ENCODE data around the gene NEK2. TPM values are rescaled to one million over a fixed set of nuclear protein-coding genes. Genes with fewer than 3 reads are reported as not detected.

NEK2 gene
- total and polyA plus RNA-seq, 2 donors (not counting 1 experiment from before 2014, with no cell fraction given) = 0.09 TPM; not detected in 1

GRCh38 chr1:211653959-211654496 lies 21.4 kb downstream of the NEK2 start:
- peaks cover 0 to 7% of the 10 kb centered on the region in 2 donors for H3K4me1 ChIP-seq (ENCODE audit: control insufficient read depth in 2 of 2, insufficient read depth in 2 of 2, low read length in 2 of 2)
- TF ChIP-seq EZH2 (IDR thresholded peaks at IDR 0.05; ENCODE audit: borderline replicate concordance, insufficient read depth, low read depth, low read length, poor library complexity, severe bottlenecking) = no peak
- no peak for TF ChIP-seq CTCF (IDR thresholded peaks at IDR 0.05)
- POLR2A ChIA-PET = no interaction called here
- no peak overlapping the region for H3K4me3 ChIP-seq (ENCODE audit: control extremely low read depth in 1 of 5, extremely low read depth in 1 of 5, insufficient read depth in 1 of 5, low read depth in 2 of 5, low read length in 4 of 5)
- no peaks in the 10 kb centered on the region for H3K9me3 ChIP-seq (ENCODE audit: control extremely low read depth in 1 of 3, control insufficient read depth in 2 of 3, insufficient read depth in 1 of 3, low read length in 2 of 3)
- no peak for ATAC-seq (ENCODE audit: low read depth)
- intact Hi-C loops (cut with micrococcal nuclease) = no loop called here
- no peaks in the 10 kb centered on the region for H3K79me2 ChIP-seq (ENCODE audit: control insufficient read depth, insufficient read depth, low read length)
- 85% methylated on average over 8 of the region's 9 CpGs for WGBS (ENCODE audit: insufficient coverage)
- DNase-seq = no peak
- no peak overlapping the region for H3K4me2 ChIP-seq (replicated peaks; ENCODE audit: low read depth, low read length, poor library complexity, severe bottlenecking)
- Mint-ChIP-seq H3K4me3 (no peak overlapping the region), H3K27me3 (peaks cover 9% of the 10 kb centered on the region), H3K9me3 (ENCODE audit: insufficient read depth) (no peaks in the 10 kb centered on the region), H3K4me1 (no peaks in the 10 kb centered on the region), H3K27ac (peak overlapping the region; percentile 22)
- no peak overlapping the region for H3K9ac ChIP-seq (ENCODE audit: low read length)
- no peak overlapping the region for H3K27ac ChIP-seq (ENCODE audit: low read length in 2 of 2)
- H2AFZ ChIP-seq (ENCODE audit: insufficient read depth, low read depth, low read length, poor library complexity, severe bottlenecking) = no peak overlapping the region
- H3K36me3 ChIP-seq (replicated peaks in 1 of 2; ENCODE audit: control extremely low read depth in 1 of 2, control insufficient read depth in 1 of 2, extremely low read depth in 1 of 2, insufficient read depth in 2 of 2, low read length in 1 of 2) = no peaks in the 10 kb centered on the region
- peaks cover 0 to 6% (median 1%) of the 10 kb centered on the region in 4 experiments for H3K27me3 ChIP-seq (replicated peaks in 1 of 4; ENCODE audit: control extremely low read depth in 1 of 4, control insufficient read depth in 3 of 4, insufficient read depth in 4 of 4, low read length in 3 of 4)
- CTCF ChIA-PET = interaction anchor here (1.0 to 3.5 kb wide), 16 partner anchors 9 to 1245 kb away, joined by 3 to 27 read pairs (median 4); partner anchors contain the start of gene SLC30A1
- H4K20me1 ChIP-seq (ENCODE audit: control insufficient read depth, insufficient read depth, low read length, poor library complexity, severe bottlenecking) = no peaks in the 10 kb centered on the region

- H4K20me1 ChIP-seq (ENCODE audit: control insufficient read depth, insufficient read depth, low read length, poor library complexity, severe bottlenecking) = no peaks in the 10 kb centered on the region
- H3K4me1 ChIP-seq (ENCODE audit: control insufficient read depth in 2 of 2, insufficient read depth in 2 of 2, low read length in 2 of 2) = peaks cover 0 to 7% of the 10 kb centered on the region in 2 donors
- intact Hi-C loops (cut with micrococcal nuclease) = no loop called here
- ChIA-PET POLR2A (no interaction called here), CTCF (interaction anchor here (1.2 to 3.5 kb wide), 10 partner anchors 9 to 1245 kb away, joined by 3 to 27 read pairs (median 3); no protein-coding TSS in a partner anchor)
- H2AFZ ChIP-seq (ENCODE audit: insufficient read depth, low read depth, low read length, poor library complexity, severe bottlenecking) = no peak overlapping the region
- H3K9me3 Mint-ChIP-seq (ENCODE audit: insufficient read depth) = no peaks in the 10 kb centered on the region
- no peak overlapping the region for H3K4me2 ChIP-seq (replicated peaks; ENCODE audit: low read depth, low read length, poor library complexity, severe bottlenecking)
- H3K9me3 ChIP-seq (ENCODE audit: control extremely low read depth in 1 of 3, control insufficient read depth in 2 of 3, insufficient read depth in 1 of 3, low read length in 2 of 3) = no peaks in the 10 kb centered on the region
- H3K27me3 Mint-ChIP-seq = peaks cover 9% of the 10 kb centered on the region
- H3K27ac ChIP-seq (ENCODE audit: low read length in 2 of 2) = no peak overlapping the region
- no peak for ATAC-seq (ENCODE audit: low read depth)
- peaks cover 0 to 6% (median 1%) of the 10 kb centered on the region in 4 experiments for H3K27me3 ChIP-seq (replicated peaks in 1 of 4; ENCODE audit: control extremely low read depth in 1 of 4, control insufficient read depth in 3 of 4, insufficient read depth in 4 of 4, low read length in 3 of 4)
- H3K9ac ChIP-seq (ENCODE audit: low read length) = no peak overlapping the region
- H3K36me3 ChIP-seq (replicated peaks in 1 of 2; ENCODE audit: control extremely low read depth in 1 of 2, control insufficient read depth in 1 of 2, extremely low read depth in 1 of 2, insufficient read depth in 2 of 2, low read length in 1 of 2) = no peaks in the 10 kb centered on the region
- WGBS (ENCODE audit: insufficient coverage) = 80% methylated on average over 3 of the region's 4 CpGs
- no peaks in the 10 kb centered on the region for H3K4me1 Mint-ChIP-seq
- TF ChIP-seq EZH2 (IDR thresholded peaks at IDR 0.05; ENCODE audit: borderline replicate concordance, insufficient read depth, low read depth, low read length, poor library complexity, severe bottlenecking) = no peak
- H3K4me3 Mint-ChIP-seq = no peak overlapping the region
- DNase-seq = no peak
- no peaks in the 10 kb centered on the region for H3K79me2 ChIP-seq (ENCODE audit: control insufficient read depth, insufficient read depth, low read length)
- H3K27ac Mint-ChIP-seq = no peak overlapping the region
- H3K4me3 ChIP-seq (ENCODE audit: control extremely low read depth in 1 of 5, extremely low read depth in 1 of 5, insufficient read depth in 1 of 5, low read depth in 2 of 5, low read length in 4 of 5) = no peak overlapping the region
Observed at GRCh38 chr1:211653293-211653692, 22.1 kb downstream of the NEK2 start.

Measured in B cell (primary cell).